Hematopoietic multipotent progenitor cell treated with erythropoietin and hydrocortisone succinate and interleukin-3 and kit ligand, for 15 days (in vitro differentiated cells): ENCODE measurements around the gene AAR2.

Experiments
- DNase-seq: peaks from one replicate; pipeline ENCODE4 v3.0.0-alpha.2; 2015; ENCODE audit warnings: low spot score

Gene AAR2

DNA sequence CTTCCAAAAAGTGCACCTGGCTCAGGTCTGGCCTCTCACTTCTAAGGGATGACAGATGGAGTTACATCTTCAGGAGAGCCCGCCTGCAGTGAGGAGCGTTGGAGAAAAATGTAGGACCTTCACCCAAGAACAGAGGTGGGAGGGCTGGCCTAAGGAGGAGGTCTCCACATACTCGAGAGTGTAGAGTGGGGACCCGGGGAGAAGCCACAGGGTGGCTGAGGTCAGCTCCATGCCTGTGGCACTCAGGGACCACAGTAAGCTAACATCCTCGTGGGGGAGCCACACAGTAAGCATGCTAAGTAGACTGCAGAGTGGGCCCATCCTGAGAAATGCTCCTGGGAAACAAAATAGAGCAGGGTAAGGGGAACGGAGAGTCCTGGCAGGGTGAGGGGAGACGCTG, 24.0 kb downstream of the AAR2 start:
- DNase-seq, result no peak

GRCh38 chr20:36261389-36262105, 25.3 kb downstream of the AAR2 start:
- no peak for DNase-seq

- no peak for DNase-seq
These were observed 26.2 kb downstream of the AAR2 start for GRCh38 chr20:36262440-36262839.

DNA sequence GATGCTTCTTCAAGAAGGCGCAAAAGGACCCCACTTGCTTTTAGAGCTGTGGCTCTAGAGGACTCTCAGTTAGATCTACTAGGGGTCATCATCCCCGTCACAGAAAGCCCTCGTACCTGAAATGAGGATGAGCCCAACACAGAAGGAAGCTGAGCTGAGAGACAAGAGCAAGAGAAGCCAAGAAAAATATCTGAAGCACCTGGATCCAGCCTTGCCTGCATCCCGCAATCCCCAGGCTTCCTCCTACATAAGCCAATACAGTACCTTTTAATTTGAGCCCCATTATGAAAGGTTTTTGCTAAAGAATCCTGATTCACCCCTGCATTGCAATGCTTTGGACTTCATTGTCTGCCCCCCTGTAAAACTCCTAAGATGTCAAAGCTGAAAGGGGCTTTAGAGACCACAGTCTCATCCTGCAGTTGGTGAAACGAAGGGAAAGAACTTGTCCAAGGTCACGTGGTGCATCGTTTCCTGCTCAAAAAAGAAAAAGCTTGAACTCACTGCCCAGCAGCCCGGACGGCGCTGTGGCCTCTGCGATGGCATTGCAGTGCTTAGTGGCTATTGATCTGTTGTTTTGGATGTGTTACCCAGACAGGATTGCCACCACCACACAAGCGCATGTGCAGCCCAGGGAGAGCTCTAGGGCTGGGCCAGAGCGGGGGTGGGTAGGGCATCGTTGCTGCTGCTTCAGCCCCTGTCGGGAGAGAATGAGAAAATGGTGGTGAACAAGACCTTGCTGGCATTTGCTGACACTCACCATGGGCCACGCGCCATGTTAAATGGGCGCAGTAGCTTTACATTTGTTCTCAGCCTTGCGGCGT, 28.4 kb downstream of the AAR2 start:
- no peak for DNase-seq

- DNase-seq, result no peak
These were observed 29.9 kb downstream of the AAR2 start for GRCh38 chr20:36266189-36266588.

DNA sequence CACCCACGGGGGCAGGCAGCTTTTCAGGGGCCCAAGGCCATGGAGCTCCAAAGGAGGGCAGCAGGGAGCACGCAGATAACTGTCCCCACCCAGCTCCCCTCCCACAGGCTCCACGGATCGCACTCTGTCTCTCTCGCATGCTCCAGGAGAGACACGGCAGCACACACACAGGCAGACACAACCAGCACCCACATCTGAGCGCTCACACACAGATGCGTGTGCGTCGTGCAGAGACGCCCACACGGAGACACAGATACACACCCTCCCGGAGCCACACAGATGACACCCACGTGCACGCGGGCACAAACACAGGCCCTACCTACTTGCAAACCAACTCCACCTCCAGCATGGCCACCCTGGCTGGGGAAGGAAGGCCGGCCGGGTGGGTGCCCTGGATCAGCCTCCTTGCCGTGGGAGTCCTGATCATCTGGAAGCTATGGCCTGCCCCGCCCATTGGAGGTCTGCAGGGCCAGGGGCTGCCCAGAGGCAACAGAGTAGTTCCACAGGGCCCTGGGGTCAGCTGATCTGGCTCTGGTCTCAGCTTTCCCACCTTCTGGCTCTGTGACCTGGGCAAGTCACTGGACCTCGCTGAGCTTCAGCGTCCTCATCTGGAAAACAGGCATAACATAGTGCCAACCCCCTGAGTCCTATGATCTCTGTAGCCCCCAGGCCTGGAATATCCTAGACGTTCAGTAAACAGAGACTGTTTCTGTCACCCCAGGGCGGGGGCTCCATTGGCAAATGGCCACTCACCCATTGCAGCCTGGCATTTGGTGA, 31.5 kb downstream of the AAR2 start:
- DNase-seq, result no peak

- DNase-seq, result no peak
These were observed 32.4 kb downstream of the AAR2 start for GRCh38 chr20:36268440-36269342.

DNA sequence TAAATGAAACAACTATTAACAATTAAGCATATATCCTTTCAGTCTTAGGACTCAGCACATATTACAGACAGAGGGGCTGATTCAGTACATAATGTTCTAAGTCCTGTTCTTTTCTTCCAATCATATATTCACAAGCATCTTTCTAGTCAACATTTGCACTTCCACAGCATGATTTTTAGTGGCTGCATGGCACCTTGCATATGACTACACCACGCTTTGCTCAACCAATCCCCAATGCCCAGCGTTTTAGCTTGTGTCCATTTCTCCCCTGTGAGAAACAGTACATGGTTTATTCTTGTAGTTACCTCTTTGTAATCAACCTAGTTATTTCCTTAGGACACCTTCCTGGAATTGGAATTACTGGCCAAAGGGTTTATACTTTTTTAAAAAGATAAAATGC, 33.2 kb downstream of the AAR2 start:
- DNase-seq, result no peak

GRCh38 chr20:36270744-36271638, 34.7 kb downstream of the AAR2 start:
- no peak for DNase-seq

- DNase-seq, result no peak
These were observed 35.6 kb downstream of the AAR2 start for GRCh38 chr20:36271639-36272546.

- no peak for DNase-seq
These were observed 36.4 kb downstream of the AAR2 start for GRCh38 chr20:36272547-36273220.

GRCh38 chr20:36273414-36274180, 37.3 kb downstream of the AAR2 start:
- DNase-seq, result no peak

DNA sequence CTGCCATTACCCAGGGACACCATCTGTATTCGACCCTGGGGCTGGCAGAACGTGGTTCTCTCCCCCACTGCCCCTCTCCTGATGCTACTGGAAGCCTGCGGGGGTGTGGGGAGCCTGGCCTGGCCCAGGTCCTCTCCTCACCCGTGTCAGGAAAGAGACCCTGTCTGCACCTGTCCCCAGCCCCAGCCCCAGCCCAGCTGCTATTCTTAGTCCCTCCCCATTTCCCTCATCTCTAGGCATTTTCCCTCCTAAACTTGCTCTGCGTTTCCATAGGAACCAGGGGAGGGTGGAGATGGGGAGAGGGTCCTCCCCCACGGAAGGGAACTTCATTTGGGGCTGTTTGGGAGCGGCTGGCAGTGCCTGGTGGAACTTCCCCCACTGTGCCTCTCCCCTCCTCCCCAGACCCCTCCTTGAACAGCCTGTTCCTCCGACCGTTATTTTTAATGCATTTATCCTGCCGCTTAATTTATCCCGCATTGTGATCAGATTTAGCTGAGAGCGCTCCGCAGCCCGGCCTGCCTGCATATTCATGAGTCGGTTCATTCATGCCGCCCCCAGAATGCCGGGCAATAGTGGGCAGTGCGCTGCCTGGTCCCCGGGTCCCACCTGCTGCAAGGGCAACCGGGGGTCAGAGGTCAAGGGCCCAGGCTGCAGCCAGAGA, 38.0 kb downstream of the AAR2 start:
- no peak for DNase-seq

DNA sequence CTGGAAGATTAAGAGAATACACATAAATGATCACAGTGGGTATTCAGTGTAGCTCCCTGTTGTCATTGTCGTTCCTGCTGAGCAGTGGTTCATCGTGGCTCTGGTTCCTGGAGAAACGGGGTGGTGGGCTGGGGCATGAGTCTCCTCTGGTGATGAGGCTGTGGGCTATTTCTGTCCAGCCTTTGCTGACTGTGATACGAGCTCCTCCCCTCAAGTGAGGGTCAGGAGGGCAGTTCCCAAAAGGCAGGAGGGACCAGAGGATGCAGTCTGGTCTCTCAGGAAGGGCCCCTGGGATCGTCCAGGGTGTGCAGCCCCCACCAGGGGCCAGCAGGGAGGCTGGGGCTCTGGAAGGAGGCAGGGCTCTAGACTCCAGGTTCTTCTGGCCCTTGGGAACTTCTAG, 38.7 kb downstream of the AAR2 start:
- no peak for DNase-seq

DNA sequence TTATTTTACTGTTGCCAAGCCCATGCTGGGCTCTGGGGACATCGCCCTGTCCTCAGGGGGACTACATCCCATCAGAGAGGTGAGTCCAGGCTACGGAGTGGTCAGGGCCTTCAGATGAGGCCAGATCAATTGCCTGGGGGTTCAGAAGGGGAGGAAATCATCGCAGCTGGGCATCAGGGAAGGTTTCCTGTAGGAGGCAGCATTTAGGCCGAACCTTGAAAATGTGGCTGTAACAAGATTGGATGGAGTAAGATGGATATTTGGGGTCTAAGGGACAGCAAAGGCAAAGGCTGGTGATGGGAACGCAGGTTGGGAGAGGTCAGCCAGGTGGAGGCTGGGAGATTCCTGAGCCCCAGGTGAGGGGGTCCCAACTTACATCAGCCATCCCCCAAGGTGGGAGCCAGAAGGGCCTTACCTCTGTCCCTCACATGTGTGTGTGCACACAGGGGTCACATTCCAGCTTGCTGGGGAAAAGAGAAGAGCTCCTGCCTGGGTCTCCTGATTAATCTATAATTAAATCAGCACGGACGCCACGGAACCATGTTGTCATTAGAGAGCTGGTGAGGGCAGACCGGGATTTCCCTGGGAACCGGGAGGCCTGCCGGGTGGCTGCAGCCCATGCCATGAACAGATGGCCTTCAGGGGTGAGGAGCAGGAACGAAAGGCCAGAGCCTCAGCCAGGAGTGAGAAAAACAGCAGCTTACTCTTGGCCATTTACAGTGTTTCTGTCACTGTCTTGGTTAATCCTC, 39.3 kb downstream of the AAR2 start:
- no peak for DNase-seq

GRCh38 chr20:36277546-36277945, 41.3 kb downstream of the AAR2 start:
- no peak for DNase-seq

DNA sequence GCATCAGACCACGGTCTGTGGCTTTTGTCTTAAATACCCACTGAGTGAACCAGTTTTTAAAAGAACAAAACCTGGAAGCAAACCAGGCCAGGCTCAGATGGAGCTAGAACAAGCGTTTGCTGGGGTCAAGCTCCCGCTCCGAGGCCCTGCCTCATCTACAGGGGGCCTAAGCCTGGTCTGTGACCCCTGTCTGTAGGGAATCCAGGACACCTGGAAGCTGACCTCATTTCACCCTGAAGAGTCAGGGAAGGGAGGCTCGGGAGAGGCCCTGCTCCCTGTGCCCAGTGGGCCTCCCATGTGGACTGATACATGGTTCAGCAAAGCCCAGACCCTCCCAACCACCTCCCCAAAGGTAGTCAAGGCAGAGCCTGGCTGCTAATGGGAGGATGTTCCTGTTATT, 43.1 kb downstream of the AAR2 start:
- no peak for DNase-seq
